ENCODE measurements around the gene GBP2. TPM values are rescaled to one million over a fixed set of nuclear protein-coding genes. Genes with fewer than 3 reads are reported as not detected.
"Not testable (repeated sequence)": the region's sequence is repeated elsewhere in the genome, so short reads cannot be mapped to it uniquely, and the experiment has no call there.

Gene GBP2
- total RNA-seq, 1 experiment from 2014 or later, result 2.2 TPM

DNA sequence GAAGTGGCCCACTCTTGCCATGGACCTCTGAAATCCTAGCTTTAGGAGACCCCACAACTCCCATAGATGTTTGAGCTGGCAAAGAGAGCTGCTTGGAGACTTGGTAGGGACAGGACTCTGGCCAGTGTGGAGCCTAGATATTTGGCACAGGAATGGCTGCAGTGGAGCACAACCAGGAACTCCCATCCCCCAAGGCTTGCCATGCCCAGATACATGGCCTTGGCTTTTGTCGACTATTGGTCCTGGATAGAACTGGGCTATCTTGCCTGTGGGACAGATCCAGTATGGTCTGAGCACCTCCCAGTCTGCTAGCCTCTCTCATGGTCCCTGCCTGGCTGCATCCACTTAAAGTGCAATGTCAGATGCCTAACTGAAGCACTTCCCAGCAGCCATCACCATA, 7.8 kb upstream of the GBP2 start:
- no peak overlapping the region for H3K4me3 ChIP-seq
- no peaks in the 10 kb centered on the region for H3K36me3 ChIP-seq
- peaks cover 2% of the 10 kb centered on the region; the same call in 1 of the 2 replicates for H3K27me3 ChIP-seq
- peaks cover 2% of the 10 kb centered on the region; the same call in 1 of the 2 replicates for H3K9me3 ChIP-seq
- no peak for DNase-seq

DNA sequence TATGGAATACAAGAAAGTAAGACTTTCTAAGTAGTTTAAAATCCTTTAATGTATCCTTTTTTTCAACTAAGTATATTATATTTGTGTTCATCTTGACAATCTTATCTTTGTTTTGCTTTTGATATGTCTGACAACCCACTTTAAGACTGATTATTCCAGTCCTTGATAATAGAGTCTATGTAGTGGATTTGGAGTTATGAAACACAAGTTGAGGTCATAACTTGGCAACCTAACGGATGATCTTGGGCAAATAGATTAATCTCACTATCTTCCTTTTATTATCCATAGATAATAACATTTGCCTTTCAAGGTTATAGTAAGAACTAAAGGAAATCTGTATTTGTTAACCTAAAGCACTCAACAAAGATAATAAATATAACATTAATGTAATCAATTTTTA, 4.8 kb upstream of the GBP2 start:
- no peaks in the 10 kb centered on the region for H3K9me3 ChIP-seq
- H3K36me3 ChIP-seq, result no peaks in the 10 kb centered on the region
- DNase-seq, result no peak
- H3K4me3 ChIP-seq, result no peak overlapping the region
- H3K27me3 ChIP-seq, result no peaks in the 10 kb centered on the region; the same call in 1 of the 2 replicates

DNA sequence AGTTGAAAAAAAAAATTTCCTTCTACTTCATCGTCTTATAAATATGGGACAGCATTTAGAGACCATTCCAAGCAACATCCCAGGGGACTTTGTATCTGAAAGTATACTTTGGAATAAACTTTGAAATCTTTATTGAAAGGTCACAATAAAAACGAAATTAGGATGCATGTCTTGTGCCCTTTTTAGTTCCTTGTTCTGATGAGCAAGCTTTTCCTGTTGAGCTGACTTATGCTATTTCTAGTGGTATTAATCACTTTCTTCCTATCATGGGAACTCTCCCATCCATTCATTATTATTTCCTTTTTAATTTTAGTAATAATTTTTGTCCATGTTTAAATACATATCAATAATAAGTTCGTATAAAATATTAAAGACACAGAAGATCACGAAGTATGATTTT, 4.0 kb upstream of the GBP2 start:
- DNase-seq, result no peak
- Histone ChIP-seq H3K27me3 (no peaks in the 10 kb centered on the region), H3K9me3 (no peaks in the 10 kb centered on the region), H3K36me3 (no peaks in the 10 kb centered on the region), H3K4me3 (no peak overlapping the region)

DNA sequence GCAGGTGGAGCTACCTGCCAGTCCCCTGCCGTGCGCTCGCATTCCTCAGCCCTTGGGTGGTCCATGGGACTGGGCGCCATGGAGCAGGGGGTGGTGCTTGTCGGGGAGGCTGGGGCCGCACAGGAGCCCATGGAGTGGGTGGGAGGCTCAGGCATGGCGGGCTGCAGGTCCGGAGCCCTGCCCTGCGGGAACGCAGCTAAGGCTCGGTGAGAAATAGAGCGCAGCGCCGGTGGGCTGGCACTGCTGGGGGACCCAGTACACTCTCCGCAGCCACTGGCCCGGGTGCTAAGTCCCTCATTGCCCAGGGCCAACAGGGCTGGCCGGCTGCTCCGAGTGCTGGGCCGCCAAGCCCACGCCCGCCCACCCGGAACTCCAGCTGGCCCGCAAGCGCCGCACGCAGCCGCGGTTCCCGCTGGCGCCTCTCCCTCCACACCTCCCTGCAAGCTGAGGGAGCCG, 2.1 kb upstream of the GBP2 start:
- H3K27me3 ChIP-seq, H3K36me3 ChIP-seq, H3K9me3 ChIP-seq, DNase-seq, H3K4me3 ChIP-seq: not testable (repeated sequence)

DNA sequence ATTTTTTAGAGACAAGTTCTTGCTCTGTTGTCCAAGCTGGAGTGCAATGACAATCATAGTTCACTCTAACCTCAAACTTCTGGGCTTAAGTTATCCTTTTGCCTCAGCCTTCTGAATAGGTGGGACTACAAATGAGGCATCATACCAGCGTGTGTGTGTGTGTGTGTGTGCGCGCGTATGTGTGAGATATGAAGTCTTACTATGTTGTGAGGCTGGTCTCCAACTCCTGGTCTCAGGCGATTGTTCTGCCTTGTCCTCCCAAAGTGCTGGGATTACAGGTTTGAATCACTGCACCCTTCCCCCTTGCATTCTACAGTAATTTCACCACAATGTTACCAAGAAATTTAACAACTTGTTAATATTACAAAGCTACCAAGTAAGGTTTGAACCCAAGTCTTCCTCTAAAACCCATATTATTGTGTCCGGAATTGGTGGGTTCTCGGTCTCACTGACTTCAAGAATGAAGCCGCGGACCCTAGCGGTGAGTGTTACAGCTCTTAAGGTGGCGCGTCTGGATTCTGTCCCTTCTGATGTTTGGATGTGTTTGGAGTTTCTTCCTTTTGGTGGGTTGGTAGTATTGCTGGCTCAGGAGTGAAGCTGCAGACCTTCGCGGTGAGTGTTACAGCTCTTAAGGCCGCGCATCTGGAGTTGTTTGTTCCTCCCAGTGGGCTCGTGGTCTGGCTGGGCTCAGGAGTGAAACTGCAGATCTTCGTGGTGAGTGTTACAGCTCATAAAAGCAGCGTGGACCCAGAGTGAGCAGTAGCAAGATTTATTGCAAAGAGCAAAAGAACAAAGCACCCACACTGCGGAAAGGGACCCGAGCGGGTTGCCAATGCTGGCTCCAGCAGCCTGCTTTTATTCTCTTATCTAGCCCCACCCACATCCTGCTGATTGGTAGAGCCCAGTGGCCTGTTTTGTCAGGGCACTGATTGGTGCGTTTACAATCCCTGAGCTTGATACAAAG, 970 bp upstream of the GBP2 start:
- not testable (repeated sequence) for DNase-seq, H3K9me3 ChIP-seq, H3K4me3 ChIP-seq, H3K36me3 ChIP-seq, H3K27me3 ChIP-seq

DNA sequence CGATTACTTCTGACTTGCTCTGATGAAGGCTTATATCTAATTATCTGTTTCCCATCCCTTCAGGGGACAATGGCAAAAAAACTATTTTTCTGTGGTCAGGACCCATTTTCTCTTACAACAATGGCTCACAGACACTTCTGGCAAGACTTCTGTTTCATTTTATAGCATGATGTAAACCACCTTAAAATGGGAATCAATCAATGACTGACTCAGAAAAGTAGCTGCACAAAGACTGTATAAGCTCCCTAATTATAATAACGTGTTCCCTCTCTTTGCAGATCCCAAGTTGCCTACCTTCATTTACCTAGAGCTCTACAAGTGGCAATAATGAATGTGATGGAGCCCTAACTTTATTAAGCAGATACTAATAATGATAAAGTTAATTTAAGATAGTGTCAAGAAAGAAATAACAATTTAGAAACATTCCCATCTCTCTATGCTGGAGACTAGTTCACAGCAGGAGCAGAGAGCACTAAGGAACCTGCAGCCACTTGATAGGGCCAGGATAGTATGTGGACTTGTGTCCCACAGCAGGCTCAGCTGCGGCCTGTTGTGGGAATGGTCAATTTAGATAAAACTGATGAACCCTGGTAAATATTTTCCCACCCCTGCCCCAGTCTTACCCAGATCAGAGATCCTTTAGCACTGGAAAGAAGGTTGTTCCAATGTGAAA, 538 bp downstream of the GBP2 start:
- no peaks in the 10 kb centered on the region for H3K36me3 ChIP-seq
- no peaks in the 10 kb centered on the region for H3K27me3 ChIP-seq
- DNase-seq, result no peak
- no peaks in the 10 kb centered on the region for H3K9me3 ChIP-seq
- H3K4me3 ChIP-seq, result 0 out of 2 replicates have a peak overlapping the region, but pooled peaks have one; percentile 8

DNA sequence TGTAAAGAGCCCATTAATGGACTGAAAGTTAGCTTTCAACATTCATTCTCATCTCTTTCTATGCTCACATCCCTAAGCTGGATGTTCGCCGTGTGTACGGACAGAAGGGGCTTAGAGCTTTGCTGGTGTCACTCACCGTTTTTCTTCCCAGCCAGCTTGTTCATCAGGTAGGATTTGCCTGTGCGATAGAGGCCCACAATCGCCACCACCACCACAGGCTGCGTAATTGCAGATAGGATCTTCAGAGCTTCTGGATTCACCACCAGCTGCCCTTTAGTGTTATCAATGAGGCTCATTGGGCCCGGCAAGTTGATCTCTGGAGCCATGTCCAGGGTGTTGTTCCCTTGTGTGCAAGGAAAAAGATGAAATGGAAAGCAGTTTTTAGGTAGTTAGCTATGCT, 4.3 kb downstream of the GBP2 start:
- no peak for DNase-seq
- Histone ChIP-seq H3K27me3 (no peaks in the 10 kb centered on the region), H3K4me3 (no peak overlapping the region), H3K36me3 (no peaks in the 10 kb centered on the region), H3K9me3 (no peaks in the 10 kb centered on the region)

DNA sequence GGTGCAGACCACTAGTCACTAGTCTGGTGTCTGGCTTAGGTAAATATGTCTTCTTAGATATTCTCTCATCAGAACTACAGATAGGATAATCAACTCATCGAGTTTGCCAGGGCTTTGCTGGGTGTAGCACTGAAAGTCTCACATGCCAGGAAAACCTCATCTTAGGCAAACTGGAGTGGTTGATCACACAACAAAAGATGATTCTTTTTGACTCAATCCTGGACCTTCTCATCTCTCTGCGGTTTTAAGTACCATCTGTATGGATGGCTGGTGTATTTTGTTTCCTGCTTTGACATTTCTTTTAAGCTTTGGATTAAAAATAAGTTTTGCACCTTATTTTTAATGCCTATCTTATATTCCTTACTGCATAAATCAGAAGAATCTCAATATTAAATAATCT, 11.3 kb downstream of the GBP2 start:
- no peak overlapping the region for H3K4me3 ChIP-seq
- no peak for DNase-seq

DNA sequence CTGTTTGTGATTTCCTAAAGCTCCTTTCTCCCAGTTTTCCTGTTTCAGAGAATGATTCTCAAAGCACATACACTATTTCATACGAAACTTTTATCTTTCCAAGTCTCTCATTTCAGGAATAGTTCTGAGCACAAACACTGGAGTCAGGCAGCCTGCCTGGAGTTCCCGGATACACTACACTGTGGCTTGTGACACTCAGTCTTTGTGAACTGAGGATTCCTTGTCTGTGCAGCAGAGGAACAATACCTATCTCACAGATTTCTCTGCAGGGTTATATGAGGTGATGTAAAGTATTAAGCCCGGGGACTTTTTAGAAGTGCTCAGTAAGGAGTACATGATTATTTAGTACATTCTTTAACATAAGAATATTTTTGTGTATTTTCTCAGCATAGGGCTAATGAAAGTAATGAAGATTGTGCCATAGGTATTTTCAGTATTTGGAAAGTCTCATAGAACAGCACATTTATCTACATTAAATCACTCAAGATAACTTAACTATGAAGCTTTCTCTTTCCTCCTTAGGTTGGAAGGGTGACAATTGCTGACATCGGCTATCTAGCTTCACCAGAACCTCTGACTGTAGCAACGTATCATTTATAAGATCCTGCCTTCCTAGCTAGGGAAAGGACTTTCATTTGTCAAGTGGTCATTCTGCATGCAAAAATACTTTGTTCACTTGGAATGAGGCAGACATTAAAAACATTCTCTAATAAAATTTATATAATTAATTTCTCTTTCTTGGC, 12.9 kb downstream of the GBP2 start:
- H3K27me3 ChIP-seq, result no peaks in the 10 kb centered on the region
- H3K36me3 ChIP-seq, result no peaks in the 10 kb centered on the region
- no peak for DNase-seq
- no peak overlapping the region for H3K4me3 ChIP-seq
- no peaks in the 10 kb centered on the region for H3K9me3 ChIP-seq

More for the DNA sequence above, 11.3 kb downstream of the GBP2 start:
- H3K27me3 ChIP-seq, result no peaks in the 10 kb centered on the region
- H3K36me3 ChIP-seq, result no peaks in the 10 kb centered on the region
- H3K9me3 ChIP-seq, result no peaks in the 10 kb centered on the region

DNA sequence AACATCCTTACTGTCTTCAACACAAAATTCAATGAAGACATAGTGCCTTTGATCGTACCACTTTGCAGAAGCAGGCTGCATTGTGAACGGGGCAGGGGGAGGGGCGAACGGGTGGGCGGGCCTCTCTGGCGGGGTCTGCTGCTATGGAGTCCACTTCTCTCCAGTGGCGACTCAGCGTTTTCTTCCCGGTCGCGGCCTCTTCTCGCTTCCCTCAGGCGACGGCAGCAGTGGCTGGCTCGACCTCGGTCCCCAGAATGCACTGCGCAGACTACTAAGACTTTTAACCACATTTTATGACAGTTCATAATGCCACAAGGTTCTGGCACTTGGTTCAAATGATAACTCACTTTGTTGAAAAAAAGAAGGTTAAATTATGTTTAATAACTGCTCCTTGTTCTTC, 21.2 kb downstream of the GBP2 start:
- DNase-seq, result peak; percentile 22
- no peak overlapping the region for H3K4me3 ChIP-seq
- H3K9me3 ChIP-seq, result no peaks in the 10 kb centered on the region
- no peaks in the 10 kb centered on the region for H3K27me3 ChIP-seq
- H3K36me3 ChIP-seq, result no peaks in the 10 kb centered on the region

DNA sequence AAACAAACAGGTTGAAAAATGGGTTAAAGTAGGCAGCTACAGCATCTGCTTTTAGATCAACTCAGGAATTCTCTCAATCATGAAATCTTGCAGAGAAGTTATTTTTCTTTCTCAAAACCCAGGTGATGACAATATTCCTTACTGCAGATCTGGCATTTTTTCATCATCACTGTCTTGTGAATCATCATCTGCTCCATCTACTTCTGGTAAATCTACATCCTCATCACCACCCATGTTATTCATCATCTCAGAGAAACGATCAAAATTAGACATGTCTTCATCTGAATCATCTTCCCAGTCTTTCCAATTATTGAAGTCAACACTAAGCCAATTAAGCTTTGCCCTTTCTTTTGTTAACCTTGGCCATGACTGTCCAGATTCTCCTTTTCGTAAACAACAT, 21.8 kb downstream of the GBP2 start:
- no peaks in the 10 kb centered on the region for H3K36me3 ChIP-seq
- no peaks in the 10 kb centered on the region for H3K9me3 ChIP-seq
- H3K4me3 ChIP-seq, result no peak overlapping the region
- DNase-seq, result no peak
- H3K27me3 ChIP-seq, result no peaks in the 10 kb centered on the region

DNA sequence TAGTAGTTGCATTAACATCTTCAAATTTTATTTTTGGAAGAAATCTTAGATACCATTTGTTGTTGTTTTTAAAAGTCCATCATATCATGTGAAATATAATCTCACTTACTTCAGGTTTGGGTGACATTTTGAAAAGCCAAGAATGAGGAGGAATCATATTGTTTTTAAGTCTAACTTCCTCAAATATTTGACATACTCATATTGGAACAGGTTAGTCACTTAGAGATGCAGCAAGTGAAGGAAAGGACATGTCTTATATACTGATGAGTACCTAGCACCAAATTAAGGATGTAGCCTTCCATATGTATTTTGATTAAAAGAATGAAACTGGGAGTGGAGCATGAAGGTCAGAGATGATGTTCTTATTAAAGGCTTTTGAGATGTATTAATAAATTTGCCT, 23.9 kb downstream of the GBP2 start:
- Histone ChIP-seq H3K27me3 (no peaks in the 10 kb centered on the region), H3K36me3 (no peaks in the 10 kb centered on the region), H3K9me3 (no peaks in the 10 kb centered on the region), H3K4me3 (no peak overlapping the region)
- no peak for DNase-seq

DNA sequence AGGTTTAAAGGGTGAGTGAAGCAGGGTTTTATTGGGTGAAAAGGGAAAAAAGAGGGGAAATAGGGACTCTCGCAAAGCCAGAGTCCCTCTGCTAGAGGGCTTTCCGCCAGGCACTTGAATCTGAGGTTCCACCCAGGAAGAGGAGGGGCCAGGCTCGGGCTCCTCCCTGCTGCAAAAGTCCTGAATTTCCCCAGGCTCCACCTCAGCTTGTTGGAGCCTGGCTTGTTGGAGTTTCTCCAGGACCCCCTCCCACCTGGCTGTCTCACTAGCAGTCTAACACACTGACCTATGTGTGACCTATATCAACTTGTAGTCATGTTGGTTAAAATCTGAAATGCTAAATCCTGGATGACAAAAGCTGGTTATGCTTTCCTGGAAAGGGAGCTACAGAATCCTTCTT, 25.5 kb downstream of the GBP2 start:
- Histone ChIP-seq H3K4me3 (no peak overlapping the region), H3K36me3 (no peaks in the 10 kb centered on the region), H3K27me3 (no peaks in the 10 kb centered on the region), H3K9me3 (peaks cover 3% of the 10 kb centered on the region; the same call in 1 of the 2 replicates)
- no peak for DNase-seq

DNA sequence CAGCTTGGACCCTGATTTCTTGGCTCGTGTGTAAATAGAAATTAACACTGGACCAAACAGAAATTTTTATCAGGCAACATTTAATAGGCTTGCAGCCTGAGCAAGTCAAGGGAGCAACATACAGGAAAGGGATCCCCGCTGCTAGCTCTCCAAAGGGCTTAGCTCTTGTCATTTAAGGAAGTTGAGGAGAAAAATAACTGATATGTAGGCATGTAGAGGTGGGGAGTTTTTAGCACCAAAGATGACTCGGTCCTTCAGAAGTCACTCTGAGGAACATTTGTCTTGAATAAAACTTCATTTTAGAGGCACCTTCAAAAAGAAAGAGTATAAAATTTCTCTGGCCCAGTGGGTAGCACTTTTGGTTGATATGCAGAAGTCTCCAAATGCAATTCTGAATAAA, 27.1 kb downstream of the GBP2 start:
- Histone ChIP-seq H3K27me3 (no peaks in the 10 kb centered on the region), H3K4me3 (no peak overlapping the region), H3K9me3 (peaks cover 3% of the 10 kb centered on the region; the same call in 1 of the 2 replicates), H3K36me3 (no peaks in the 10 kb centered on the region)
- DNase-seq, result no peak

DNA sequence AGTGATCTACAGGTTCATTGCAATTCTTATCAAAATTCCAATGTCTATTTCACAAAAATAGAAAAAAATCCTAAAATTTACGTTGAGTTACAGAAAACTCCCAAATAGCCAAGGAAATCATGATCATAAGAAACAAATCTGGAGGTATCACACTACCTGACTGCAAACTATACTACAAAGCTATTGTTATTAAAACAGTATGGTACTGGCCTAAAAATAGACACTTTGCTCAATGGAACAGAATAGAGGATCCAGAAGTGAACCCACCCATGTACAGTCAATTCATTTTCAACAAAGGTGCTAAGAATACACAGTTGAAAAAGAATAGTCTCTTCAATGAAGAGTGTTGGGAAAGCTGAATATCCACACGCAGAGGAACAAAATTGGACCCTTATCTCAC, 30.2 kb downstream of the GBP2 start:
- DNase-seq, result no peak
- no peak overlapping the region for H3K4me3 ChIP-seq
- H3K36me3 ChIP-seq, result no peaks in the 10 kb centered on the region
- H3K9me3 ChIP-seq, result peaks cover 3% of the 10 kb centered on the region; the same call in 1 of the 2 replicates
- H3K27me3 ChIP-seq, result no peaks in the 10 kb centered on the region

DNA sequence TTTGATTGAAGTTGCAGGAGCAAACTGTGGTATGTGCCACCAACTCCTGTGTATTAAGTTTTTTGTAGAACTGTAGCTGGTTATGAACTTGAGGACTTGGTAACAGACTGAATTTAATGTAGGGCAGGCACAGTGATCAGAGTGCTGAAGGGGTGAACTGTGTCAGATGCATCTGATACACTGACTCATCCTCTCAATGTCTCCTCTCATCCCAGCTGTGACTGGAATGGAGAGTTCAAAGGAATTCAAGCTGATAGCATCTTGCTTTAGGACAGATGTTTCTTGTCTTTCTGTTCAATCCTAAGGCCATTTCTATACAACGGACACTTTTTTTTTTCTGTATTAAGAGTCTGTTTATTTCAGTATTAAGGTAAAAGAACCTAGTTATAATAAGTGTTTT, 36.0 kb downstream of the GBP2 start:
- Histone ChIP-seq H3K27me3 (no peaks in the 10 kb centered on the region), H3K4me3 (no peak overlapping the region), H3K9me3 (no peaks in the 10 kb centered on the region), H3K36me3 (no peaks in the 10 kb centered on the region)
- DNase-seq, result no peak

DNA sequence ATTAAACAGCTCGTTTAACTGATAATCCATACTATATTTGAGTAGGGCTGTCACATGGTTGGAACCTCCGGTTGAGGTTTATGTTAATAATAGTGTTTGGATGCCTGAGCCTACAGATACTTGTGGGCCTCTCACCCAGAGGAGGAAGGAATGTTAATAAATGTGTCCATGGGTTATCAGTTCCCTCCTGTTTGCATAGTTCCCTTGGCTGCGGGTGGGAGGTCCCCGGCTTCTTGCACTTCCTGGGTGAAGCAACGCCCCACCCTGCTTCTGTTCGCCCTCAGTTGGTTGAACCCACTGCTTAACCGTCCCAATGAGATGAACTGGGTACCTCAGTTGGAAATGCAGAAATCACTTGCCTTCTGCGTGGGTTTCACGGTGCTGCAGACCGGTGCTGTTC, 37.3 kb downstream of the GBP2 start:
- no peaks in the 10 kb centered on the region for H3K27me3 ChIP-seq
- no peaks in the 10 kb centered on the region for H3K9me3 ChIP-seq
- no peak for DNase-seq
- H3K4me3 ChIP-seq, result no peak overlapping the region
- H3K36me3 ChIP-seq, result no peaks in the 10 kb centered on the region

All from MG63 (cell line).